ENCODE results near the gene NEDD4.

The NEDD4 gene

GRCh38 chr15:55990998-55991397 is 2.4 kb downstream of the NEDD4 start:
- no peaks in the 10 kb centered on the region for H3K36me3 ChIP-seq (ENCODE audit: control insufficient read depth, insufficient read depth, low read length)
- no peaks in the 10 kb centered on the region for H3K4me1 ChIP-seq (ENCODE audit: control insufficient read depth, insufficient read depth, low read length)
- no peaks in the 10 kb centered on the region for H3K9me3 ChIP-seq (ENCODE audit: control insufficient read depth, insufficient read depth, low read length)
- H3K4me3 ChIP-seq (ENCODE audit: low read length), result no peak overlapping the region
- H3K27ac ChIP-seq (ENCODE audit: low read length), result no peak overlapping the region
- DNase-seq (ENCODE audit: low read depth, low spot score), result no peak
- WGBS (ENCODE audit: insufficient coverage, insufficient read length), result 100% methylated on average over 1 of the region's 1 CpG
- H3K27me3 ChIP-seq (ENCODE audit: control insufficient read depth, insufficient read depth, low read length), result no peaks in the 10 kb centered on the region

DNA sequence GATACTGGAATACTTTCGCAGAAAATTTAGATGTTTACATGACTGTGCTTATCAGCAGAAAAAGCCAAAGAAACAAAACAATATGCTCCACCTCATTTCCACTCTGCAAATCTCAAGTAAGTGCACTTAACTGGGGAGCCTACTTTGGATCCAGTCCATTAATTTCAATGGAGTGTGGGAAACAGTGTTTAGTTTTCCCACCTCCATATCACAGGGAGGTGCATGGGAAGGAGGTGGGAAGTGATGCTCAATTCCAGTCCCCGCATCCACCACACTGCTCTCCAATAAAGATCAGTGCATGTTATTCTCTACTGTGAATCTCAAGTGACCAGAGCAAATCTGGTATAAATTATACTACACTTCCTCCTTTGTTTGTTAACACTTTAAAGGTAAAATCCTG is 2.9 kb downstream of the NEDD4 start:
- H3K4me1 ChIP-seq (ENCODE audit: control insufficient read depth, insufficient read depth, low read length), result no peaks in the 10 kb centered on the region
- no peak overlapping the region for H3K4me3 ChIP-seq (ENCODE audit: low read length)
- H3K27ac ChIP-seq (ENCODE audit: low read length), result no peak overlapping the region
- WGBS (ENCODE audit: insufficient coverage, insufficient read length), result no CpG with 5 or more reads among the region's 2 CpGs
- H3K27me3 ChIP-seq (ENCODE audit: control insufficient read depth, insufficient read depth, low read length), result no peaks in the 10 kb centered on the region
- DNase-seq (ENCODE audit: low read depth, low spot score), result no peak
- no peaks in the 10 kb centered on the region for H3K9me3 ChIP-seq (ENCODE audit: control insufficient read depth, insufficient read depth, low read length)
- H3K36me3 ChIP-seq (ENCODE audit: control insufficient read depth, insufficient read depth, low read length), result no peaks in the 10 kb centered on the region

- H3K4me1 ChIP-seq (ENCODE audit: control insufficient read depth, insufficient read depth, low read length), result no peaks in the 10 kb centered on the region
- H3K9me3 ChIP-seq (ENCODE audit: control insufficient read depth, insufficient read depth, low read length), result no peaks in the 10 kb centered on the region
- no peak overlapping the region for H3K27ac ChIP-seq (ENCODE audit: low read length)
- WGBS (ENCODE audit: insufficient coverage, insufficient read length), result no CpG with 5 or more reads among the region's 2 CpGs
- DNase-seq (ENCODE audit: low read depth, low spot score), result no peak
- H3K4me3 ChIP-seq (ENCODE audit: low read length), result no peak overlapping the region
- H3K36me3 ChIP-seq (ENCODE audit: control insufficient read depth, insufficient read depth, low read length), result no peaks in the 10 kb centered on the region
- H3K27me3 ChIP-seq (ENCODE audit: control insufficient read depth, insufficient read depth, low read length), result no peaks in the 10 kb centered on the region
Observed at GRCh38 chr15:55989383-55989782, 4.0 kb downstream of the NEDD4 start.

- Histone ChIP-seq H3K27ac (ENCODE audit: low read length) (no peak overlapping the region), H3K36me3 (ENCODE audit: control insufficient read depth, insufficient read depth, low read length) (no peaks in the 10 kb centered on the region), H3K9me3 (ENCODE audit: control insufficient read depth, insufficient read depth, low read length) (no peaks in the 10 kb centered on the region), H3K4me3 (ENCODE audit: low read length) (no peak overlapping the region), H3K4me1 (ENCODE audit: control insufficient read depth, insufficient read depth, low read length) (no peaks in the 10 kb centered on the region), H3K27me3 (ENCODE audit: control insufficient read depth, insufficient read depth, low read length) (no peaks in the 10 kb centered on the region)
- no peak for DNase-seq (ENCODE audit: low read depth, low spot score)
- WGBS (ENCODE audit: insufficient coverage, insufficient read length), result no CpG with 5 or more reads among the region's 2 CpGs
Observed at GRCh38 chr15:55981582-55982249, 11.7 kb downstream of the NEDD4 start.

- no peak overlapping the region for H3K27ac ChIP-seq (ENCODE audit: low read length)
- H3K4me3 ChIP-seq (ENCODE audit: low read length), result no peak overlapping the region
- H3K36me3 ChIP-seq (ENCODE audit: control insufficient read depth, insufficient read depth, low read length), result no peaks in the 10 kb centered on the region
- H3K27me3 ChIP-seq (ENCODE audit: control insufficient read depth, insufficient read depth, low read length), result no peaks in the 10 kb centered on the region
- no peak for DNase-seq (ENCODE audit: low read depth, low spot score)
- WGBS (ENCODE audit: insufficient coverage, insufficient read length), result no CpG with 5 or more reads among the region's 4 CpGs
- H3K9me3 ChIP-seq (ENCODE audit: control insufficient read depth, insufficient read depth, low read length), result no peaks in the 10 kb centered on the region
- H3K4me1 ChIP-seq (ENCODE audit: control insufficient read depth, insufficient read depth, low read length), result no peaks in the 10 kb centered on the region
Observed at GRCh38 chr15:55980511-55980910, 12.9 kb downstream of the NEDD4 start.

- no CpG with 5 or more reads among the region's 1 CpG for WGBS (ENCODE audit: insufficient coverage, insufficient read length)
- no peaks in the 10 kb centered on the region for H3K4me1 ChIP-seq (ENCODE audit: control insufficient read depth, insufficient read depth, low read length)
Observed at GRCh38 chr15:55977231-55977630, 16.2 kb downstream of the NEDD4 start.

DNA sequence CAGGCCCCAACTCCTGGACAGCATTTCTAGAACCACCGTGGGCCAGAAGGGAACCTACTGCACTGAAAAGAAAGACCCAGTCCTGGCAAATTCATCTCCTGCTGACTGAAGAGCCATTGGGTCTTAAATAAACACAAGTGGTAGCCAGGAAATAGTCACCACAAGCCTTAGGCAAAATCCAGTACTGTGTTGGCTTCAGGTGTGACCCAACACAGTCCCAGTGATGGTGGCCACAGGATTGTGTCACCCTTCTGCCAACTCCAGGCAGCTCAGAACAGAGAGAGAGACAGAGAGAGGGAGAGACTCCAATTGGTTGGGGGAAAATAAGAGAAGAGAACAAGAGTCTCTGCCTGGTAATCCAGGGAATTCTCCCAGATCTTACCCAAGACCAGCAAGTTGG is 23.1 kb downstream of the NEDD4 start:
- no CpG with 5 or more reads among the region's 1 CpG for WGBS (ENCODE audit: insufficient coverage, insufficient read length)
- no peak for DNase-seq (ENCODE audit: low read depth, low spot score)

More at GRCh38 chr15:55977231-55977630, 16.2 kb downstream of the NEDD4 start:
- H3K27me3 ChIP-seq (ENCODE audit: control insufficient read depth, insufficient read depth, low read length), result no peaks in the 10 kb centered on the region
- H3K9me3 ChIP-seq (ENCODE audit: control insufficient read depth, insufficient read depth, low read length), result no peaks in the 10 kb centered on the region
- H3K36me3 ChIP-seq (ENCODE audit: control insufficient read depth, insufficient read depth, low read length), result no peaks in the 10 kb centered on the region
- H3K27ac ChIP-seq (ENCODE audit: low read length), result no peak overlapping the region
- DNase-seq (ENCODE audit: low read depth, low spot score), result no peak
- H3K4me3 ChIP-seq (ENCODE audit: low read length), result no peak overlapping the region

GRCh38 chr15:55969582-55969981 is 23.8 kb downstream of the NEDD4 start:
- no CpG with 5 or more reads among the region's 3 CpGs for WGBS (ENCODE audit: insufficient coverage, insufficient read length)
- no peaks in the 10 kb centered on the region for H3K27me3 ChIP-seq (ENCODE audit: control insufficient read depth, insufficient read depth, low read length)
- H3K4me1 ChIP-seq (ENCODE audit: control insufficient read depth, insufficient read depth, low read length), result no peaks in the 10 kb centered on the region
- no peaks in the 10 kb centered on the region for H3K9me3 ChIP-seq (ENCODE audit: control insufficient read depth, insufficient read depth, low read length)
- no peak overlapping the region for H3K27ac ChIP-seq (ENCODE audit: low read length)
- H3K4me3 ChIP-seq (ENCODE audit: low read length), result no peak overlapping the region
- no peaks in the 10 kb centered on the region for H3K36me3 ChIP-seq (ENCODE audit: control insufficient read depth, insufficient read depth, low read length)
- DNase-seq (ENCODE audit: low read depth, low spot score), result no peak

More for the DNA sequence above, 23.1 kb downstream of the NEDD4 start:
- H3K36me3 ChIP-seq (ENCODE audit: control insufficient read depth, insufficient read depth, low read length), result no peaks in the 10 kb centered on the region
- no peaks in the 10 kb centered on the region for H3K4me1 ChIP-seq (ENCODE audit: control insufficient read depth, insufficient read depth, low read length)
- no peak overlapping the region for H3K27ac ChIP-seq (ENCODE audit: low read length)
- H3K27me3 ChIP-seq (ENCODE audit: control insufficient read depth, insufficient read depth, low read length), result no peaks in the 10 kb centered on the region
- H3K4me3 ChIP-seq (ENCODE audit: low read length), result no peak overlapping the region
- no peaks in the 10 kb centered on the region for H3K9me3 ChIP-seq (ENCODE audit: control insufficient read depth, insufficient read depth, low read length)

DNA sequence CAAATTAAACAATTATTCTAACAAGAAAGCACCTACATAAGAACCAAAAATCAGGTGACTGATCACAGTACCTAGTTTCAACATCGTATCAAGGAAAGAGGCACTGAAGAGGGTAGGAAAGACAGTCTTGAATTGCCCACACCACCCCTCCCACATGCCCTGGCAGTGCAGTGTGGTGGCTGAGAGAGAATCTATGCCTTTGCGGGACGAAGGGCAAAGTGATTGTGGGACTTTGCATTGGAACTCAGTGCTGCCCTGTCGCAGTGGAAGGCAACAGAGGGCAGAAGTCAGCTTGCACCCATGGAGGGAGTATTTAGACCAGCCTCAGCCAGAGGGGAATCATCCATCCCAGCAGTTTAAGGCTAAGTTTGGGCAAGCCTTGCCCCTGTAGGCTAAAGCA is 24.5 kb downstream of the NEDD4 start:
- H3K36me3 ChIP-seq (ENCODE audit: control insufficient read depth, insufficient read depth, low read length), result no peaks in the 10 kb centered on the region
- no peak overlapping the region for H3K4me3 ChIP-seq (ENCODE audit: low read length)
- no peaks in the 10 kb centered on the region for H3K27me3 ChIP-seq (ENCODE audit: control insufficient read depth, insufficient read depth, low read length)
- no peaks in the 10 kb centered on the region for H3K9me3 ChIP-seq (ENCODE audit: control insufficient read depth, insufficient read depth, low read length)
- DNase-seq (ENCODE audit: low read depth, low spot score), result no peak
- no peak overlapping the region for H3K27ac ChIP-seq (ENCODE audit: low read length)
- WGBS (ENCODE audit: insufficient coverage, insufficient read length), result no CpG with 5 or more reads among the region's 4 CpGs
- H3K4me1 ChIP-seq (ENCODE audit: control insufficient read depth, insufficient read depth, low read length), result no peaks in the 10 kb centered on the region

DNA sequence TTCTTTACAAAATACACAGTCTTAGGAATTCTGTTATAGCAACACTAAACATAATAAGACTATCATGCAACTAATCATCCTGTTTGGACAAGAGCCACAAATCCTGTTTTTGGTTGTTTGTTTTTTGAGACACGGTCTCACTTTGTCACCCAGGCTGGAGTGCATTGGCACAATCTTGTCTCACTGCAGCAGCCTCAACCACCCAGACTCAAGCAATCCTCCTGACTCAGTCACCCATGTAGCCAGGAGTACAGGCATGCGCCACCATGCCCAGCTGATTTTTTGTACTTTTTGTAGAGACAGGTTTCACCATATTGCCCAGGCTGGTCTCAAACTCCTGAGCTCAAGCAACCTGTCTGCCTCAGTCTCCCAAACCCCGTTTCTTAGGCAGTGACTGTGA is 28.3 kb downstream of the NEDD4 start:
- no peaks in the 10 kb centered on the region for H3K27me3 ChIP-seq (ENCODE audit: control insufficient read depth, insufficient read depth, low read length)
- no peaks in the 10 kb centered on the region for H3K4me1 ChIP-seq (ENCODE audit: control insufficient read depth, insufficient read depth, low read length)
- H3K9me3 ChIP-seq (ENCODE audit: control insufficient read depth, insufficient read depth, low read length), result no peaks in the 10 kb centered on the region
- WGBS (ENCODE audit: insufficient coverage, insufficient read length), result no CpG with 5 or more reads among the region's 3 CpGs
- no peak for DNase-seq (ENCODE audit: low read depth, low spot score)
- H3K27ac ChIP-seq (ENCODE audit: low read length), result no peak overlapping the region
- no peaks in the 10 kb centered on the region for H3K36me3 ChIP-seq (ENCODE audit: control insufficient read depth, insufficient read depth, low read length)
- no peak overlapping the region for H3K4me3 ChIP-seq (ENCODE audit: low read length)

DNA sequence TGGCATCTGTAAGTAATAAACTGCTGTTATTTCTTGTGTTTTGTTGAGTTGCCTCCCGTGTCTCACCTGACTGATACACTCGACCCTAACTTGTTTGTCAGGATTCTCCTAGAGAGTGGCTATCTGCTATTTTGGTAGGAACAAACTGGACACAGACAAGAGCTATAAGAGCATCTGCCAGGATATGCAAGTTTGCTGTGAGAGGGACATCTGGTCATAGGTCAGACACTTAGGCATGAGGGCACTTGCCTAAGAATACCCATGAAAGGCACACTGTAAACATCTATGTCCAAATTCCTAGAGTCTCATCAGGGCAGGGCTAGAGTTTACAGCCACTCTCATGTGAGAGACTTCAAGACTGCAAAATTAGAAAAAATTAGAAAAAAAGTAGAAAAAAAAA is 32.5 kb downstream of the NEDD4 start:
- H3K27ac ChIP-seq (ENCODE audit: low read length), result no peak overlapping the region

More for the DNA sequence above, 32.5 kb downstream of the NEDD4 start:
- Histone ChIP-seq H3K4me1 (ENCODE audit: control insufficient read depth, insufficient read depth, low read length) (no peaks in the 10 kb centered on the region), H3K36me3 (ENCODE audit: control insufficient read depth, insufficient read depth, low read length) (no peaks in the 10 kb centered on the region), H3K4me3 (ENCODE audit: low read length) (no peak overlapping the region), H3K9me3 (ENCODE audit: control insufficient read depth, insufficient read depth, low read length) (no peaks in the 10 kb centered on the region), H3K27me3 (ENCODE audit: control insufficient read depth, insufficient read depth, low read length) (no peaks in the 10 kb centered on the region)
- DNase-seq (ENCODE audit: low read depth, low spot score), result no peak
- no CpG with 5 or more reads among the region's 2 CpGs for WGBS (ENCODE audit: insufficient coverage, insufficient read length)

Data from iPS DF 6.9 (cell line).